ENCODE measurements around the gene CARNS1. TPM values are rescaled to one million over a fixed set of nuclear protein-coding genes. Genes with fewer than 3 reads are reported as not detected.

Gene CARNS1
- total RNA-seq, 1 experiment from 2014 or later = 1.3 TPM

DNA sequence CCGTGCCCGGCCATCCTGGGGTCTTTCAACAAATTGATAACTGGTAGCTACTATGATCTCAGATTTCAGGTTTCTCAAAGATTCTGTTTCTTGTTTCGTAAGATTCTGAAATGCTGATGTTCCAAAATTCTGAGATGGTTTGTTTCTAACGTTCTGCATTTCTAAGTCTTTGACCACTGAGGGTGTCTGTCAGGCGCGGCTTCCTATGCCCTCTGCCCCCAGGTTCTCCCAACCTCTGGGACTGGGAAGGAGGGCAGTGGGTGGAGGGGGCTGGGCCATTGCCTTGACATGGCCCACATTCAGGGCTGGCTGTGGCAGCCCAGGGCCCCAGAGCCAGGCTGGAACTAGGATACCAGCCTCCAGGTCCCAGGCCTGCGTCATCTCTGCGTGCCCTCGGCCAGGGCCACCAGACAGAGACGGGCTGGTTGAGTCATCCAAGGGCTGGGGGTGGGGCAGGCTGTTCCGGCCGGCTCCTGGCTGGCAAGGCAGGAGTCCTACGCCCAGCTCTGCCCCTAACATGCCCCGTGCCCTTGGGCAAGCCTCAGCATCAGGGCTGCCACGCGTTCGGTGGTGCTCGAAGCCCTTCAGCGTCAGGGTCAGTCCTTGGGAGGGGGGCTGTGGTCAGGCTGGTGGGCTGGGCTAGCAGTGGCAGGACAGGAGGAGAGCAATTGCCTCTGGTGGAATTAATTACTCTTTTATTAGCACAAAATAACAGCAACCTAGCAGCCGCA is 48.4 kb downstream of the CARNS1 start:
- ATAC-seq = no peak

DNA sequence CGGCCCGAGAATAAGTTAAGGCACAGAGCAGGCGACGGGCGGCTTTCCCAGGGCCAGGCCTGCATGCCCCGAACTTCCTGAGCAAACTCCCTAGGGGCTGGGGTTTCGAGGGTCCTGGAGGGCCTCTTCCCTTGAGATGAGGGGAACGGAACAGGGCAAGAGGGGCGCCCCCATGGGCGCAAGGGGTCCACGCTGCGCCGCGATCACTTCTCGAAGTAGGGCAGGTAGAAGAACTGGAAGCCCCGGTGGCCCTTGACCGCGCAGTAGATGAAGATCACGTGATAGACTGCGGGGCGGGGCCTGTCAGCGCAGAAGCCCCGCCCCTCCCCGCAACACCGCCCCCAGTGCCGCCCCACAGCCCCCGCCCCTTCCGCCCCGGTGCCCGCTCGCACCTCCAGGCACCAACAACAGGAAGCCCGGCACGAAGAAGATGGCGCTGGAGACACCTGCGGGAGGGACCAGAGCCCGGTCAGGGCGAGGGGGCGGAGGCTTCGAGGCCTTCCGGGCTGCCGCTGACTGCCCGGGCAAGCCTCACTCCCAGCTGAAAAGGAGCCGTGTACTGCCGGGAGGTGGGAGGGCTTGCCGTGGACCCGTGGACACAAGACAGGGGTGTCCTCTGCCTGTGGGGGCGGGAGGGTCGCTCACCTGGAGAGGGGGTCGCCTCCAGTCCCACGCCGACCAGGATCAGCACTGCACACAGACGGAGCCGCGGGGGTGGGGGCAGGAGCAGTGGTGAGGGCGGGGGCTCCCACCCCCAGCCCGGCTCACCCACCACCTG is 49.1 kb downstream of the CARNS1 start:
- H3K4me1 Mint-ChIP-seq = peaks cover 23% of the 10 kb centered on the region
- CTCF ChIA-PET = interaction anchor here (1.0 kb wide), 2 partner anchors 63 to 113 kb away, joined by 3 to 4 read pairs; partner anchors contain the start of gene PPP1CA
- H3K9me3 Mint-ChIP-seq = no peaks in the 10 kb centered on the region
- no peaks in the 10 kb centered on the region for H3K36me3 Mint-ChIP-seq
- H3K4me3 Mint-ChIP-seq = peak overlapping the region; percentile 79
- DNase-seq (ENCODE audit: low spot score) (peak; percentile 91), ATAC-seq (peak; percentile 78)
- 0 out of 2 replicates have a peak overlapping the region, but pooled peaks have one; percentile 45 for H3K27ac Mint-ChIP-seq
- POLR2A ChIA-PET = interaction anchor here (0.6 to 1.1 kb wide), 4 partner anchors 91 to 1163 kb away, joined by 3 to 4 read pairs (median 3); partner anchors contain the start of gene POLD4
- peaks cover 6% of the 10 kb centered on the region; the same call in 1 of the 2 replicates for H3K27me3 Mint-ChIP-seq (ENCODE audit: low read depth)
- TF ChIP-seq, protein P1, sequence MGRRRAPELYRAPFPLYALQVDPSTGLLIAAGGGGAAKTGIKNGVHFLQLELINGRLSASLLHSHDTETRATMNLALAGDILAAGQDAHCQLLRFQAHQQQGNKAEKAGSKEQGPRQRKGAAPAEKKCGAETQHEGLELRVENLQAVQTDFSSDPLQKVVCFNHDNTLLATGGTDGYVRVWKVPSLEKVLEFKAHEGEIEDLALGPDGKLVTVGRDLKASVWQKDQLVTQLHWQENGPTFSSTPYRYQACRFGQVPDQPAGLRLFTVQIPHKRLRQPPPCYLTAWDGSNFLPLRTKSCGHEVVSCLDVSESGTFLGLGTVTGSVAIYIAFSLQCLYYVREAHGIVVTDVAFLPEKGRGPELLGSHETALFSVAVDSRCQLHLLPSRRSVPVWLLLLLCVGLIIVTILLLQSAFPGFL (CRISPR knock-in tag; IDR thresholded peaks at IDR 0.05; ENCODE audit: borderline replicate concordance) = no peak
- TF ChIP-seq, protein P2, sequence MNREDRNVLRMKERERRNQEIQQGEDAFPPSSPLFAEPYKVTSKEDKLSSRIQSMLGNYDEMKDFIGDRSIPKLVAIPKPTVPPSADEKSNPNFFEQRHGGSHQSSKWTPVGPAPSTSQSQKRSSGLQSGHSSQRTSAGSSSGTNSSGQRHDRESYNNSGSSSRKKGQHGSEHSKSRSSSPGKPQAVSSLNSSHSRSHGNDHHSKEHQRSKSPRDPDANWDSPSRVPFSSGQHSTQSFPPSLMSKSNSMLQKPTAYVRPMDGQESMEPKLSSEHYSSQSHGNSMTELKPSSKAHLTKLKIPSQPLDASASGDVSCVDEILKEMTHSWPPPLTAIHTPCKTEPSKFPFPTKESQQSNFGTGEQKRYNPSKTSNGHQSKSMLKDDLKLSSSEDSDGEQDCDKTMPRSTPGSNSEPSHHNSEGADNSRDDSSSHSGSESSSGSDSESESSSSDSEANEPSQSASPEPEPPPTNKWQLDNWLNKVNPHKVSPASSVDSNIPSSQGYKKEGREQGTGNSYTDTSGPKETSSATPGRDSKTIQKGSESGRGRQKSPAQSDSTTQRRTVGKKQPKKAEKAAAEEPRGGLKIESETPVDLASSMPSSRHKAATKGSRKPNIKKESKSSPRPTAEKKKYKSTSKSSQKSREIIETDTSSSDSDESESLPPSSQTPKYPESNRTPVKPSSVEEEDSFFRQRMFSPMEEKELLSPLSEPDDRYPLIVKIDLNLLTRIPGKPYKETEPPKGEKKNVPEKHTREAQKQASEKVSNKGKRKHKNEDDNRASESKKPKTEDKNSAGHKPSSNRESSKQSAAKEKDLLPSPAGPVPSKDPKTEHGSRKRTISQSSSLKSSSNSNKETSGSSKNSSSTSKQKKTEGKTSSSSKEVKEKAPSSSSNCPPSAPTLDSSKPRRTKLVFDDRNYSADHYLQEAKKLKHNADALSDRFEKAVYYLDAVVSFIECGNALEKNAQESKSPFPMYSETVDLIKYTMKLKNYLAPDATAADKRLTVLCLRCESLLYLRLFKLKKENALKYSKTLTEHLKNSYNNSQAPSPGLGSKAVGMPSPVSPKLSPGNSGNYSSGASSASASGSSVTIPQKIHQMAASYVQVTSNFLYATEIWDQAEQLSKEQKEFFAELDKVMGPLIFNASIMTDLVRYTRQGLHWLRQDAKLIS (CRISPR knock-in tag; IDR thresholded peaks at IDR 0.05; ENCODE audit: borderline replicate concordance) = 0 out of 2 replicates have a peak, but pooled peaks have one; percentile 39
- 0 out of 2 replicates have a peak, but pooled peaks have one; percentile 66 for TF ChIP-seq FOXP4 (CRISPR knock-in tag; IDR thresholded peaks at IDR 0.05)
- TF ChIP-seq, protein P3, sequence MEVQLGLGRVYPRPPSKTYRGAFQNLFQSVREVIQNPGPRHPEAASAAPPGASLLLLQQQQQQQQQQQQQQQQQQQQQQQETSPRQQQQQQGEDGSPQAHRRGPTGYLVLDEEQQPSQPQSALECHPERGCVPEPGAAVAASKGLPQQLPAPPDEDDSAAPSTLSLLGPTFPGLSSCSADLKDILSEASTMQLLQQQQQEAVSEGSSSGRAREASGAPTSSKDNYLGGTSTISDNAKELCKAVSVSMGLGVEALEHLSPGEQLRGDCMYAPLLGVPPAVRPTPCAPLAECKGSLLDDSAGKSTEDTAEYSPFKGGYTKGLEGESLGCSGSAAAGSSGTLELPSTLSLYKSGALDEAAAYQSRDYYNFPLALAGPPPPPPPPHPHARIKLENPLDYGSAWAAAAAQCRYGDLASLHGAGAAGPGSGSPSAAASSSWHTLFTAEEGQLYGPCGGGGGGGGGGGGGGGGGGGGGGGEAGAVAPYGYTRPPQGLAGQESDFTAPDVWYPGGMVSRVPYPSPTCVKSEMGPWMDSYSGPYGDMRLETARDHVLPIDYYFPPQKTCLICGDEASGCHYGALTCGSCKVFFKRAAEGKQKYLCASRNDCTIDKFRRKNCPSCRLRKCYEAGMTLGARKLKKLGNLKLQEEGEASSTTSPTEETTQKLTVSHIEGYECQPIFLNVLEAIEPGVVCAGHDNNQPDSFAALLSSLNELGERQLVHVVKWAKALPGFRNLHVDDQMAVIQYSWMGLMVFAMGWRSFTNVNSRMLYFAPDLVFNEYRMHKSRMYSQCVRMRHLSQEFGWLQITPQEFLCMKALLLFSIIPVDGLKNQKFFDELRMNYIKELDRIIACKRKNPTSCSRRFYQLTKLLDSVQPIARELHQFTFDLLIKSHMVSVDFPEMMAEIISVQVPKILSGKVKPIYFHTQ (CRISPR knock-in tag; IDR thresholded peaks at IDR 0.05) = no peak
- TF ChIP-seq NFE2L1 (CRISPR knock-in tag; IDR thresholded peaks at IDR 0.05) = no peak
- no peak for TF ChIP-seq ZNF219 (CRISPR knock-in tag; IDR thresholded peaks at IDR 0.05; ENCODE audit: borderline replicate concordance)
- TF ChIP-seq GRHL2 (CRISPR knock-in tag; IDR thresholded peaks at IDR 0.05; ENCODE audit: insufficient replicate concordance, severe bottlenecking) = no peak
- TF ChIP-seq, protein P4, sequence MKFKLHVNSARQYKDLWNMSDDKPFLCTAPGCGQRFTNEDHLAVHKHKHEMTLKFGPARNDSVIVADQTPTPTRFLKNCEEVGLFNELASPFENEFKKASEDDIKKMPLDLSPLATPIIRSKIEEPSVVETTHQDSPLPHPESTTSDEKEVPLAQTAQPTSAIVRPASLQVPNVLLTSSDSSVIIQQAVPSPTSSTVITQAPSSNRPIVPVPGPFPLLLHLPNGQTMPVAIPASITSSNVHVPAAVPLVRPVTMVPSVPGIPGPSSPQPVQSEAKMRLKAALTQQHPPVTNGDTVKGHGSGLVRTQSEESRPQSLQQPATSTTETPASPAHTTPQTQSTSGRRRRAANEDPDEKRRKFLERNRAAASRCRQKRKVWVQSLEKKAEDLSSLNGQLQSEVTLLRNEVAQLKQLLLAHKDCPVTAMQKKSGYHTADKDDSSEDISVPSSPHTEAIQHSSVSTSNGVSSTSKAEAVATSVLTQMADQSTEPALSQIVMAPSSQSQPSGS (CRISPR knock-in tag; IDR thresholded peaks at IDR 0.05; ENCODE audit: borderline replicate concordance, low read depth) = no peak
- peak; percentile 72; the same call in 1 of the 2 replicates for TF ChIP-seq FOXK1 (CRISPR knock-in tag; IDR thresholded peaks at IDR 0.05)
- 0 out of 2 replicates have a peak, but pooled peaks have one; percentile 24 for TF ChIP-seq CREB1 (CRISPR knock-in tag; IDR thresholded peaks at IDR 0.05)
- TF ChIP-seq, protein P5, sequence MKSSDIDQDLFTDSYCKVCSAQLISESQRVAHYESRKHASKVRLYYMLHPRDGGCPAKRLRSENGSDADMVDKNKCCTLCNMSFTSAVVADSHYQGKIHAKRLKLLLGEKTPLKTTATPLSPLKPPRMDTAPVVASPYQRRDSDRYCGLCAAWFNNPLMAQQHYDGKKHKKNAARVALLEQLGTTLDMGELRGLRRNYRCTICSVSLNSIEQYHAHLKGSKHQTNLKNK (CRISPR knock-in tag; IDR thresholded peaks at IDR 0.05) = no peak
- TF ChIP-seq, protein P6, sequence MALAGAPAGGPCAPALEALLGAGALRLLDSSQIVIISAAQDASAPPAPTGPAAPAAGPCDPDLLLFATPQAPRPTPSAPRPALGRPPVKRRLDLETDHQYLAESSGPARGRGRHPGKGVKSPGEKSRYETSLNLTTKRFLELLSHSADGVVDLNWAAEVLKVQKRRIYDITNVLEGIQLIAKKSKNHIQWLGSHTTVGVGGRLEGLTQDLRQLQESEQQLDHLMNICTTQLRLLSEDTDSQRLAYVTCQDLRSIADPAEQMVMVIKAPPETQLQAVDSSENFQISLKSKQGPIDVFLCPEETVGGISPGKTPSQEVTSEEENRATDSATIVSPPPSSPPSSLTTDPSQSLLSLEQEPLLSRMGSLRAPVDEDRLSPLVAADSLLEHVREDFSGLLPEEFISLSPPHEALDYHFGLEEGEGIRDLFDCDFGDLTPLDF (CRISPR knock-in tag; IDR thresholded peaks at IDR 0.05) = 0 out of 2 replicates have a peak, but pooled peaks have one; percentile 67

More for the DNA sequence above, 48.4 kb downstream of the CARNS1 start:
- Mint-ChIP-seq H3K27me3 (ENCODE audit: low read depth) (peaks cover 6% of the 10 kb centered on the region; the same call in 1 of the 2 replicates), H3K4me1 (peaks cover 23% of the 10 kb centered on the region), H3K36me3 (no peaks in the 10 kb centered on the region), H3K9me3 (no peaks in the 10 kb centered on the region), H3K27ac (no peak overlapping the region), H3K4me3 (peak overlapping the region; percentile 79)
- DNase-seq (ENCODE audit: low spot score) = no peak
- POLR2A ChIA-PET = no interaction called here
- CTCF ChIA-PET = no interaction called here
- TF ChIP-seq GABPB1 (CRISPR knock-in tag; IDR thresholded peaks at IDR 0.05) (peak; percentile 54), NFATC4 (CRISPR knock-in tag; IDR thresholded peaks at IDR 0.05) (no peak), FOXJ3 (CRISPR knock-in tag; IDR thresholded peaks at IDR 0.05; ENCODE audit: borderline replicate concordance) (no peak)
- TF ChIP-seq, protein P7, sequence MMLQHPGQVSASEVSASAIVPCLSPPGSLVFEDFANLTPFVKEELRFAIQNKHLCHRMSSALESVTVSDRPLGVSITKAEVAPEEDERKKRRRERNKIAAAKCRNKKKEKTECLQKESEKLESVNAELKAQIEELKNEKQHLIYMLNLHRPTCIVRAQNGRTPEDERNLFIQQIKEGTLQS (CRISPR knock-in tag; conservative IDR thresholded peaks at IDR 0.05) = 0 out of 2 replicates have a peak, but pooled peaks have one; percentile 16

All from WTC11 (cell line).